Left forelimb (tissue), 1 donor: ENCODE data around the gene LRRC42.

Source experiments
- DNase-seq: peaks from one replicate; pipeline ENCODE4 v3.0.0-alpha.2; 2018; ENCODE audit warnings: low spot score

The LRRC42 gene

DNA sequence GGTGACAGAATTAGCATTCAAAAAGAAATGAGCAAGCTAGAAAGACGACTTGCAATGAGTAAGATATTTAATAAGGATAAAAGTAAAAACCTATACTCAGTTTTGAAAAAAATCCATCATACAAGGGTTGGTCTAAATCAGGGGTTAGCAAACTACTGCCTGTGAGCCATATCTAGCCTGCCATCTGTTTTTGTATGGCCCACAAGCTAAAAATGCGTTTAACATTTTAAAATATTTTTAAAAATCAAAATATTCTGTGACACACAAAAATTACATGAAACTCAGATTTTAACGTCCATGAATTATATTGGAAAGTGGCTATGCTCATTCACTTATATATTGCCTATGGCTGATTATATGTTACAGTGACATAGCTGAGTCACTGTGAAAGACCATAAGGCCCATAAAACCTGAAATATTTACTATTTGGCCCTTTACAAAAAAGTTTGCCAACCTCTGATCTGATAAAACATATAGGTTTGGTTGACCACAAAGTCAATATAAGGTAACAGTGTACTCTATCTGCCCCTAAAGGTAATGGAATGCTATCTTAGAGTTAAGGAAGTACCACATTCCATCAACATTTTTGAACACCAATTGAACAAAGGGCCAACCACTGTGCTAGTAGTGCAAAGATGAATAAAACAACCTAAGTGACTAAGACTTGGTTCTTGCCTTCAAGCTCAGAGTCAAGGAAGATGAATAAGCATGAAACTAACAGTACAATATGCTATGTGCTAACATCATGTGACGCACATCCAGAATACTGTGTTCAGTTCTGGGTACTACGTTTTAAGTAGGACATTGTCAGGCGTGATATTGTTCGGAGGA lies 3.8 kb upstream of the LRRC42 start:
- DNase-seq, result no peak

- no peak for DNase-seq
Measured at GRCh38 chr1:53943090-53943489, 3.1 kb upstream of the LRRC42 start.

- no peak for DNase-seq
Measured at GRCh38 chr1:53943490-53944043, 2.6 kb upstream of the LRRC42 start.

- no peak for DNase-seq
Measured at GRCh38 chr1:53944469-53945182, 1.5 kb upstream of the LRRC42 start.

DNA sequence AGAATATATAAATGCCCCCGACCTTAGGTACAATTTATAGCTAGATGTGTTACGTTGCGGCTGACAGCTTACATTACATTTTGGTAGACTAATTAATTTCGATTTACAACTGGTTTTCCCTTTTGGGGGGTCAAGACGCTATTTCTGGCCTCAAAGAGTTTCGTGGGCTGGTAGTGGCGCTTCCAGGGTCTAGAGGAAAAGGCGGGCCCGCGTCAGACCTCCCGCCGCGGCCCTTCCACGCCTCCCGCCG lies 1.0 kb upstream of the LRRC42 start:
- no peak for DNase-seq

- peak; percentile 100 for DNase-seq
Measured at GRCh38 chr1:53945433-53946251, 508 bp upstream of the LRRC42 start, which contains the start of gene IFT25. Gene IFT25 (minus strand): TSS chr1:53945699. CDS start chr1:53940082, 5,617 bp downstream.

DNA sequence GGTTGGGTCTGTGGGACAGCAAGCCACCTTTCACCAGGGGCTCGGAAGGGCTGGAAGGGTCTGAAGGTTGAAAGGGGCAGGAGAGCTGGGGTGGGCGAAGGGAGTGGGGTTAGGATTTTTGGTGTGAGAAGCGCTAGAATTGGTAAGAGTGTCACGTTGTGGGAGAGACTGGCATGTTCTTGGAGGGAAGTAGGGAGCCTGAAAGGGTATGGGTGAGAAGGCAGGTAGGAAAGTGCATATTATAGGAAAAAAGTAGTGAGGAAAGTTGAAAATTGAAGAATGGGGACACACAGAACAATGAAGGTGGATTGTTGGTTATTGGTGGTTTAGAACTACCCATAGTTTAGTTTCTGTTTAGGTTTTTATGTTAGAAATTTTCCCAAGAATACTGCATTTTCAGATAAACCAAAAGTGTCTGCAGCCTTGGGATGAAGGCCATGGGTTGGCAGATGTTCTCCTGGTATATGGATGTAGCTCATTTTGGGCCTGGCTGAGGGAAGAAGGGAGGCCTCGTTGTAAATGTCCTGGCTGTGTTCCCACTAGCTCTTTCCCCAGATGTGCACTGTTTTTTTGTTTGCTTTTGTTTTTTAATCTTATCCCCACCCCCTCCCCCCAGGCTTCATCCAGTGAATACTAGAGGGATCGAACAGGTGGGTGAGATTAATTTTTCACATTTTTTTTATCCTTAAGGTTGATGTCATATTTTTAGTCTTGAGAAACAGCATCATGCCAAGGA lies 1.2 kb downstream of the LRRC42 start:
- DNase-seq, result no peak

- DNase-seq, result no peak
Measured at GRCh38 chr1:53948291-53948690, 2.1 kb downstream of the LRRC42 start.

DNA sequence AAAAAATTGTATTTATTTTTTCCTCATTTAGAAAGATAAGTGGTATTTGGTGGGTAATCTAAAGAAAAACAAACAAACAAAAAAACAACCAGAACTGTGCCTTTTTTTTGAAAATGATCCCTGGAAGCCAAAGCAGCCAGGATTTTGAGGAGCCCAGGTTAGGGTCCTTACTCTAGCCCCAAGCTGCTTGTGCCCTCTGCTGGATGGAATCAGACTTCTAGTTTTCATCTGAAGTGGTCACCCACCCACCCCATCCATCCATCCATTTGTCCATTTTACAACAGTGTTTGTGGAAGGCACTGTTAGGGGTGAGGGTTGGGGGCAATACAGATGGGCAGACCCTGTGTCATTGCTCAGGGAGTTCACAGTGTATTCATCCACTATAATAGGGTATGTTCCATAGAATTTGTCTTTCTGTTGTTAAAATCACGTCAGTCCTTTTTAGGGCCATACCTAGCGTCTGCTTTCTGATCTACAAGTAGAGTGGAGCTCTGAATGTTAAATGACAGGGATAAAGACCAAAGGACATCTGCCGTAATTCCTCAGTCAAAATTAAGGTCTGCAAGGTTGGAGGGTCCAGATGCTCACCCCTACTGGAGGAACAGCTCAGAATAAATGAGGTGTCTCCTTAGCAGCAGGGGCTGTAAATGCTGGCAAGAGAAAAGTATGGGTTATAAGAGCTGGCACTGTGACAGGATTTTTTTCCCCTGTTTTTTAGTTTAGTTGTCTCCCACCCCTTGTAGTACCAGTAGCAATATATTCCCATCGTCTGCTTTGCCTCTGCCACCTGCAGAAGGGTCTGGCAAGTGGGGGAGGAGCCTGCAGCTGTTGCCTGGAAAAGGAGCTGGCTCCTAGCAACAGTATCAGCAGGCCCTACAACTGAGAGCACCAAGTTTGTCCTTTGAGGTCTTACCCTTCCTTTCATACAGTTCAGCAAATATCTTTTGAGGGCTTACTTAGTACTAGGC lies 3.2 kb downstream of the LRRC42 start:
- DNase-seq, result no peak

- no peak for DNase-seq
Measured at GRCh38 chr1:53951697-53952096, 5.5 kb downstream of the LRRC42 start.

- no peak for DNase-seq
Measured at GRCh38 chr1:53954128-53954527, 8.0 kb downstream of the LRRC42 start.

GRCh38 chr1:53956308-53957168 lies 10.4 kb downstream of the LRRC42 start:
- DNase-seq, result no peak

GRCh38 chr1:53957194-53957818 lies 11.2 kb downstream of the LRRC42 start:
- no peak for DNase-seq

GRCh38 chr1:53959664-53960250 lies 13.6 kb downstream of the LRRC42 start:
- no peak for DNase-seq

DNA sequence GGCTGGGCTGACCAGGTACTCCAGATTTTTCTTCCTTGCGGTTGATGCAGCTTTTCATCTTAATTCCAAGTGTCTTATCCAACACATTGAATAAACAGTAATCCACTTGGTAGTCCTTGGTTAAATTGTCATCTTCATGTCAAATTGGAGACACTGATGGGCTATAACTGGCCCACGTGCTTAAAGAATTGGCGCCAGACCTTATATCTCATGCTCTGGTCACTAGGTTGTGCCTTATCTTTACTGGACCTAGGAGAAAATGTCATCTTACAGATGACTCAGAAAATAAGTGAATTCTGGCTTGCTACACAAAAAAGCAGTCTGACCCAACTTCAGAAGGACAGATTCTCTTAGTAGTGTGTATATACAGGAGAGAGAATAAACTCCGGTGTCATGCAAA lies 16.2 kb downstream of the LRRC42 start:
- DNase-seq, result no peak

- DNase-seq, result no peak
Measured at GRCh38 chr1:53963460-53963859, 17.3 kb downstream of the LRRC42 start.

- no peak for DNase-seq
Measured at GRCh38 chr1:53964109-53964508, 18.0 kb downstream of the LRRC42 start.

- DNase-seq, result no peak
Measured at GRCh38 chr1:53966794-53967193, 20.6 kb downstream of the LRRC42 start.
